ENCODE data around the gene C1orf226. TPM values are rescaled to one million over a fixed set of nuclear protein-coding genes. Genes with fewer than 3 reads are reported as not detected.

The C1orf226 gene
- total and polyA plus RNA-seq, 10 of the 15 experiments (the other 5 are each of a cell fraction or from before 2014, with no cell fraction given) = not detected

- no peak for FAIRE-seq
Observed at GRCh38 chr1:162386292-162387225, 5.0 kb downstream of the C1orf226 start.

DNA sequence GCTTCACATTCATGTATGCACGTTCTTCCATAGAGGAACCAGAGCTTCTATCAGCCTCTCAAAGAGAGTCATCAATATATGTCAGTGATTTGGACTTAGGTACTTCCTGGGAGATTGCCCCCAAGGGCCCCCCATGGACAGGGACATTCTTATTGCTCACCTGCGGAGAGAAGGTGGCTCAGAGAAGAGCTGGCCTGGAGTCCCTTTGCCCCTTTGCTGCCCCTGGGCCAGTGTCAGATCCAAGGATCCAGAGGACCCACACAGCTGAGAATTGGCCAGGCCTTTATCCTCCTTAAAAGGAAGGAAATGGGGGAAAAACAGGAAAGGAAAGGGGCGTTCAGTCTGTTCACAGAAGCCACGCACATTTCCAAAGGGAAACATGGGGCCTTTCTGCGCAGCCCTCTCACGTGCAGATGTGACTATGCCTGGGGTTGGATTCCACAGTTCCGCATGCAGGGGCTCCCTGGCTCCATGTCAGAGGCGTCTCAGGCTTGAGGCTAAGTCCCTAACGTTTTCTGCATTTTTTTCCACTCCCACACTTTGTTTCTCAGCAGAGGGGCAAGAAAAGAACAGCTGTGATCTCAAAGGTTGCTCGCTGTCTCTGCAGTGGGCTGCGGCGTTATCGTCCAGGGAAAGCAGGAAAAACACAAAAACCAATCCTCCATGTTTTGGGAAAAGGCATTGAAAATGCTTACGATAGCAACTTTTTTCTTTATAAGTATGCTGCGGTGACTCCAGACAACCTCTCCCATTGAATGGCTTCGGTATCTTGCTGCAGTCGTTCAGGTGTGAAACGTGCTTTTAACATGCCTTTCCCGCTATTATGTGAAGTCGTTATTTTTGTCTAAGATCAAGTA lies 5.9 kb downstream of the C1orf226 start:
- H3K9me3 ChIP-seq (replicated peaks; ENCODE audit: control insufficient read depth, insufficient read depth, low read length) = no peaks in the 10 kb centered on the region
- no peaks in the 10 kb centered on the region for H4K20me1 ChIP-seq (ENCODE audit: control insufficient read depth, insufficient read depth)
- H3K79me2 ChIP-seq (ENCODE audit: control insufficient read depth, insufficient read depth, low read length) = no peaks in the 10 kb centered on the region
- FAIRE-seq (no peak), DNase-seq (ENCODE audit: low read depth, low spot score) (no peak), ATAC-seq (no peak)
- ChIA-PET SMC1A (ENCODE audit: uncharacterized antibody, unreplicated experiment) (interaction anchor here (1.0 kb wide), 1 partner anchor 21 kb away, joined by 3 read pairs; no protein-coding TSS in a partner anchor), POLR2A (interaction anchor here (0.6 kb wide), 1 partner anchor 23 kb away, joined by 3 read pairs; no protein-coding TSS in a partner anchor), RAD21 (ENCODE audit: unreplicated experiment) (no interaction called here), CTCF (interaction anchor here (1.5 to 2.8 kb wide), 2 partner anchors 30 to 331 kb away, joined by 4 to 16 read pairs; no protein-coding TSS in a partner anchor)
- no peaks in the 10 kb centered on the region for H3K36me3 ChIP-seq (ENCODE audit: control insufficient read depth in 2 of 2, insufficient read depth in 2 of 2, low read length in 1 of 2)
- no peaks in the 10 kb centered on the region for H3K27me3 ChIP-seq (replicated peaks in 1 of 2; ENCODE audit: control insufficient read depth in 2 of 2, insufficient read depth in 2 of 2, low read length in 1 of 2)
- H3K9ac ChIP-seq (ENCODE audit: control insufficient read depth, insufficient read depth, low read length) = no peak overlapping the region
- H2AFZ ChIP-seq (ENCODE audit: control insufficient read depth, low read depth, low read length) = no peak overlapping the region
- in situ Hi-C loops (cut with MboI) (no loop called here), intact Hi-C loops (cut with micrococcal nuclease; ENCODE audit: unreplicated experiment) (no loop called here)
- H3K4me1 ChIP-seq (ENCODE audit: control insufficient read depth, insufficient read depth, low read length) = 0 out of 2 replicates have a peak, but pooled peaks cover 4% of the 10 kb centered on the region
- no peak overlapping the region for H3K27ac ChIP-seq (ENCODE audit: control insufficient read depth, insufficient read depth)
- BruUV-seq (replicated peaks) = no TSS peak
- H3K4me3 ChIP-seq = no peak overlapping the region
- no peak overlapping the region for H3K4me2 ChIP-seq (ENCODE audit: control insufficient read depth, insufficient read depth)
- WGBS (ENCODE audit: insufficient coverage, insufficient replicate concordance, low lambda C conversion rate, missing lambda C conversion rate) = 49% methylated on average over 20 of the region's 20 CpGs
- TF ChIP-seq ZNF217 (IDR thresholded peaks at IDR 0.05) (no peak), ZNF384 (IDR thresholded peaks at IDR 0.05; ENCODE audit: borderline replicate concordance, low read depth, low read length) (no peak), MYB (IDR thresholded peaks at IDR 0.05; ENCODE audit: borderline replicate concordance, low read depth, low read length) (no peak), FOXM1 (IDR thresholded peaks at IDR 0.05; ENCODE audit: low read depth, low read length) (no peak)
- TF ChIP-seq, protein P1, sequence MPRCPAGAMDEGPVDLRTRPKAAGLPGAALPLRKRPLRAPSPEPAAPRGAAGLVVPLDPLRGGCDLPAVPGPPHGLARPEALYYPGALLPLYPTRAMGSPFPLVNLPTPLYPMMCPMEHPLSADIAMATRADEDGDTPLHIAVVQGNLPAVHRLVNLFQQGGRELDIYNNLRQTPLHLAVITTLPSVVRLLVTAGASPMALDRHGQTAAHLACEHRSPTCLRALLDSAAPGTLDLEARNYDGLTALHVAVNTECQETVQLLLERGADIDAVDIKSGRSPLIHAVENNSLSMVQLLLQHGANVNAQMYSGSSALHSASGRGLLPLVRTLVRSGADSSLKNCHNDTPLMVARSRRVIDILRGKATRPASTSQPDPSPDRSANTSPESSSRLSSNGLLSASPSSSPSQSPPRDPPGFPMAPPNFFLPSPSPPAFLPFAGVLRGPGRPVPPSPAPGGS (IDR thresholded peaks at IDR 0.05; ENCODE audit: borderline replicate concordance, insufficient read depth, low read depth, low read length, poor library complexity, severe bottlenecking) = no peak

More at GRCh38 chr1:162386292-162387225, 5.0 kb downstream of the C1orf226 start:
- in situ Hi-C loops (cut with MboI) (no loop called here), intact Hi-C loops (cut with micrococcal nuclease; ENCODE audit: unreplicated experiment) (no loop called here)
- Histone ChIP-seq H3K4me1 (ENCODE audit: control insufficient read depth, insufficient read depth, low read length) (0 out of 2 replicates have a peak, but pooled peaks cover 4% of the 10 kb centered on the region), H3K9ac (ENCODE audit: control insufficient read depth, insufficient read depth, low read length) (no peak overlapping the region), H3K36me3 (ENCODE audit: control insufficient read depth in 2 of 2, insufficient read depth in 2 of 2, low read length in 1 of 2) (no peaks in the 10 kb centered on the region), H3K27me3 (replicated peaks in 1 of 2; ENCODE audit: control insufficient read depth in 2 of 2, insufficient read depth in 2 of 2, low read length in 1 of 2) (no peaks in the 10 kb centered on the region), H3K9me3 (replicated peaks; ENCODE audit: control insufficient read depth, insufficient read depth, low read length) (no peaks in the 10 kb centered on the region), H3K79me2 (ENCODE audit: control insufficient read depth, insufficient read depth, low read length) (no peaks in the 10 kb centered on the region), H3K4me3 (no peak overlapping the region), H2AFZ (ENCODE audit: control insufficient read depth, low read depth, low read length) (no peak overlapping the region), H3K27ac (ENCODE audit: control insufficient read depth, insufficient read depth) (no peak overlapping the region), H4K20me1 (ENCODE audit: control insufficient read depth, insufficient read depth) (no peaks in the 10 kb centered on the region), H3K4me2 (ENCODE audit: control insufficient read depth, insufficient read depth) (no peak overlapping the region)
- SMC1A ChIA-PET (ENCODE audit: uncharacterized antibody, unreplicated experiment) = interaction anchor here (1.0 kb wide), 1 partner anchor 20 kb away, joined by 3 read pairs; no protein-coding TSS in a partner anchor
- POLR2A ChIA-PET = interaction anchor here (0.6 kb wide), 1 partner anchor 22 kb away, joined by 3 read pairs; no protein-coding TSS in a partner anchor
- 24% methylated on average over 8 of the region's 8 CpGs for WGBS (ENCODE audit: insufficient coverage, insufficient replicate concordance, low lambda C conversion rate, missing lambda C conversion rate)
- TF ChIP-seq NFYB (IDR thresholded peaks at IDR 0.05; ENCODE audit: insufficient read depth, low read depth, low read length) = no peak
- ATAC-seq = no peak
- CTCF ChIA-PET = interaction anchor here (1.5 kb wide), 1 partner anchor 29 kb away, joined by 4 read pairs; no protein-coding TSS in a partner anchor
- no peak for DNase-seq (ENCODE audit: low read depth, low spot score)
- BruUV-seq (replicated peaks) = no TSS peak
- RAD21 ChIA-PET (ENCODE audit: unreplicated experiment) = interaction anchor here (0.6 to 0.9 kb wide), 2 partner anchors 29 to 86 kb away, joined by 3 to 4 read pairs; no protein-coding TSS in a partner anchor
